HCT116 (cell line): Measurements from ENCODE around the gene FSD2. TPM values are rescaled to one million over a fixed set of nuclear protein-coding genes. Genes with fewer than 3 reads are reported as not detected.

Experiments
- ATAC-seq: fragments of 200-7000 bp; cut with Tn5 transposase; 2 replicates; pipeline ENCODE4 v1.9.1; 2020; ENCODE audit warnings: mild to moderate bottlenecking, moderate library complexity
- BruUV-seq: library from RNA; stranded (reverse); fragments of 400-500 nt; replicated peaks from 2 replicates; lab custom pipeline; 2021; lab: Mats Ljungman, UMichigan
- CTCF ChIA-PET: fragments of 300-600 bp; sonication (Branson Sonifier 250); formaldehyde crosslinking; loops from one replicate; lab custom pipeline; 2021; ENCODE audit warnings: antibody characterized with exemption; lab: Charles Lee
- POLR2A ChIA-PET: fragments of 300-600, 350-600 bp; sonication (Branson Sonifier 250); formaldehyde crosslinking; loops from one replicate; lab custom pipeline; 2021; ENCODE audit warnings: antibody characterized with exemption; lab: Charles Lee
- RAD21 ChIA-PET, 2 experiments: fragments of 300-600 bp; sonication (Branson Sonifier 250); formaldehyde crosslinking; loops; one replicate each; lab custom pipeline; 2023; ENCODE audit warnings: low total read pairs in 2 of 2; ENCODE audit not compliant: uncharacterized antibody in 2 of 2, unreplicated experiment in 2 of 2, low non-redundant PET in 1 of 2; lab: Charles Lee
- DNase-seq: peaks from one replicate; pipeline ENCODE4 v3.0.0-alpha.2; 2010; ENCODE audit warnings: low read depth, low spot score
- H2AFZ ChIP-seq: fragments of 200-600 bp; shearing (Covaris generic), sonication (generic); 2 replicates; pipeline ENCODE4 v1.6.1; 2017; ENCODE audit warnings: low read depth, mixed run types, mixed read lengths, antibody characterized with exemption, low read length; ENCODE audit not compliant: poor library complexity, severe bottlenecking
- H3K27ac ChIP-seq: 2 replicates; pipeline ENCODE4 v1.5.1; 2012; ENCODE audit warnings: low read depth, low read length
- H3K27me3 ChIP-seq: fragments of 200-600 bp; sonication (generic); 2 replicates; pipeline ENCODE4 v1.6.1; 2016; ENCODE audit warnings: mixed run types, low read length, mixed read lengths; ENCODE audit not compliant: insufficient read depth
- H3K36me3 ChIP-seq, 2 experiments: fragments of 200-500 bp in 1 of 2; fragments of 200-600 bp in 1 of 2; sonication (Bioruptor generic) in 1 of 2; sonication (generic) in 1 of 2; 2 replicates each; pipeline versions ENCODE4 v1.5.1 to v1.6.1; 2014 to 2016; ENCODE audit warnings: low read length in 2 of 2, inconsistent platforms in 1 of 2, mixed read lengths in 1 of 2, mixed run types in 1 of 2; ENCODE audit not compliant: insufficient read depth in 2 of 2, control insufficient read depth in 1 of 2
- H3K4me1 ChIP-seq, 2 experiments: fragments of 200-600 bp in 1 of 2; sonication (generic) in 1 of 2; 2 replicates each; pipeline versions ENCODE4 v1.5.1 to v1.6.1; 2012 to 2017; ENCODE audit warnings: low read length in 2 of 2, inconsistent platforms in 1 of 2, mild to moderate bottlenecking in 1 of 2, mixed read lengths in 1 of 2, mixed run types in 1 of 2, moderate library complexity in 1 of 2; ENCODE audit not compliant: insufficient read depth in 2 of 2, control insufficient read depth in 1 of 2
- H3K4me2 ChIP-seq: fragments of 200-600 bp; sonication (generic); 2 replicates; pipeline ENCODE4 v1.6.1; 2017; ENCODE audit warnings: mixed run types, low read length, mixed read lengths
- H3K4me3 ChIP-seq, 2 experiments: fragments of 200-600 bp in 1 of 2; sonication (generic) in 1 of 2; replicated peaks in 1 of 2; 2 replicates each; pipeline ENCODE4 v1.5.1; 2011 to 2016; ENCODE audit warnings: low read length in 2 of 2, control low read depth in 1 of 2, low read depth in 1 of 2, mild to moderate bottlenecking in 1 of 2, mixed read lengths in 1 of 2, mixed run types in 1 of 2
- H3K79me2 ChIP-seq: fragments of 200-600 bp; sonication (generic); 2 replicates; pipeline ENCODE4 v1.6.1; 2017; ENCODE audit warnings: mild to moderate bottlenecking, mixed run types, low read length, moderate library complexity, mixed read lengths; ENCODE audit not compliant: insufficient read depth
- H3K9ac ChIP-seq: fragments of 200-600 bp; sonication (generic); 2 replicates; pipeline ENCODE4 v1.6.1; 2016; ENCODE audit warnings: low read length, mixed read lengths
- H3K9me2 ChIP-seq: fragments of 200-600 bp; sonication (generic), shearing (Covaris generic); 2 replicates; pipeline ENCODE4 v1.6.1; 2017; ENCODE audit warnings: mixed run types, mild to moderate bottlenecking, moderate library complexity; ENCODE audit not compliant: insufficient read depth
- H3K9me3 ChIP-seq, 2 experiments: fragments of 200-500 bp in 1 of 2; fragments of 200-600 bp in 1 of 2; sonication (Bioruptor generic) in 1 of 2; sonication (generic) in 1 of 2; 2 replicates each; pipeline ENCODE4 v1.6.1; 2014 to 2017; ENCODE audit warnings: low read length in 2 of 2, mixed read lengths in 2 of 2, inconsistent platforms in 1 of 2, low read depth in 1 of 2, mild to moderate bottlenecking in 1 of 2, mixed run types in 1 of 2, moderate library complexity in 1 of 2; ENCODE audit not compliant: control insufficient read depth in 1 of 2, insufficient read depth in 1 of 2
- H4K20me1 ChIP-seq: fragments of 200-600 bp; sonication (generic), shearing (Covaris generic); 2 replicates; pipeline ENCODE4 v1.6.1; 2017; ENCODE audit warnings: mixed run types, mild to moderate bottlenecking, moderate library complexity; ENCODE audit not compliant: insufficient read depth
- CBX3 ChIP-seq: IDR thresholded peaks from 2 replicates; pipeline ENCODE4 v1.6.1; 2012; ENCODE audit warnings: low read depth
- CEBPB ChIP-seq: IDR thresholded peaks from 2 replicates; pipeline ENCODE4 v1.6.1; 2012; ENCODE audit warnings: low read depth
- EGR1 ChIP-seq: IDR thresholded peaks from 2 replicates; pipeline ENCODE4 v1.6.1; 2012; ENCODE audit warnings: low read depth
- ELF1 ChIP-seq: IDR thresholded peaks from 2 replicates; pipeline ENCODE4 v1.6.1; 2012; ENCODE audit warnings: low read depth, borderline replicate concordance
- EZH2phosphoT487 ChIP-seq: fragments of 200-600 bp; IDR thresholded peaks from 2 replicates; pipeline ENCODE4 v1.6.1; 2018; ENCODE audit warnings: antibody characterized with exemption, borderline replicate concordance
- POLR2AphosphoS5 ChIP-seq: IDR thresholded peaks from 2 replicates; pipeline ENCODE4 v1.6.1; 2011; ENCODE audit warnings: mild to moderate bottlenecking, low read depth, low read length, moderate library complexity
- ZNF274 ChIP-seq: fragments of 200-500 bp; sonication (Bioruptor generic); IDR thresholded peaks from 2 replicates; pipeline ENCODE4 v1.6.1; 2014; ENCODE audit warnings: mild to moderate bottlenecking, low read depth, low read length, inconsistent platforms
- intact Hi-C: fragments of 100-400 bp; cut with micrococcal nuclease; formaldehyde crosslinking; loops from 2 replicates; pipeline ENCODE4 v1.10.0; 2022
- total RNA-seq: library from RNA; stranded (reverse); gene quantifications from one replicate; pipeline ENCODE4 v1.2.1, GENCODE V29; 2021; ENCODE audit not compliant: unreplicated experiment
- TF ChIP-seq, protein P1 (sequence below): IDR thresholded peaks from 2 replicates; pipeline ENCODE4 v1.6.1; 2012; ENCODE audit warnings: low read depth

The FSD2 gene
- total RNA-seq, 1 experiment from 2014 or later = not detected

DNA sequence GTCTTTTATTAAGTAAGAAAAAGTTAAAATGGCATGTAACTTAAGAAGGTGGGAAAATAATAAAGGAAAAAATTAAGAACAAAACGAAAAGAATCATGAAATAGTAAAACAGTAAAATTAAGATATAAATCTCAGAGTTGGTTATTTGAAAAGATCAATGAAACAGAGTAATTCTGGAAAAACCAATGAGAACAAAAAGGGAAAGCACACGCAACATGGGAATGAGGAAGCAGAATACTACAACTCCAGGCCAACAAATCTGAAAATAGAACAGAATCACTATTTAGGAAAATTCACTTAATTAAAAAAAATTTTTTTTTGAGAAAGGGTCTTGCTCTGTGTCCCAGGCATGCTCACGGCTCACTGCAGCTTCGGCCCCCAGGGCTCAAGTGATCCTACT lies 34.3 kb upstream of the FSD2 start:
- ChIA-PET RAD21 (no interaction called here), POLR2A (no interaction called here), CTCF (interaction anchor here (1.5 kb wide), 1 partner anchor 10 kb away, joined by 6 read pairs; no protein-coding TSS in a partner anchor)
- Histone ChIP-seq H3K4me1 (no peaks in the 10 kb centered on the region), H3K36me3 (no peaks in the 10 kb centered on the region; a peak in 2 of 4 replicates), H3K4me3 (no peak overlapping the region), H2AFZ (no peak overlapping the region), H3K9ac (no peak overlapping the region), H3K27ac (no peak overlapping the region), H3K4me2 (no peak overlapping the region), H3K27me3 (no peaks in the 10 kb centered on the region), H4K20me1 (no peaks in the 10 kb centered on the region), H3K9me3 (no peaks in the 10 kb centered on the region), H3K79me2 (no peaks in the 10 kb centered on the region), H3K9me2 (no peaks in the 10 kb centered on the region)
- DNase-seq (no peak), ATAC-seq (no peak)
- TF ChIP-seq, protein P1, sequence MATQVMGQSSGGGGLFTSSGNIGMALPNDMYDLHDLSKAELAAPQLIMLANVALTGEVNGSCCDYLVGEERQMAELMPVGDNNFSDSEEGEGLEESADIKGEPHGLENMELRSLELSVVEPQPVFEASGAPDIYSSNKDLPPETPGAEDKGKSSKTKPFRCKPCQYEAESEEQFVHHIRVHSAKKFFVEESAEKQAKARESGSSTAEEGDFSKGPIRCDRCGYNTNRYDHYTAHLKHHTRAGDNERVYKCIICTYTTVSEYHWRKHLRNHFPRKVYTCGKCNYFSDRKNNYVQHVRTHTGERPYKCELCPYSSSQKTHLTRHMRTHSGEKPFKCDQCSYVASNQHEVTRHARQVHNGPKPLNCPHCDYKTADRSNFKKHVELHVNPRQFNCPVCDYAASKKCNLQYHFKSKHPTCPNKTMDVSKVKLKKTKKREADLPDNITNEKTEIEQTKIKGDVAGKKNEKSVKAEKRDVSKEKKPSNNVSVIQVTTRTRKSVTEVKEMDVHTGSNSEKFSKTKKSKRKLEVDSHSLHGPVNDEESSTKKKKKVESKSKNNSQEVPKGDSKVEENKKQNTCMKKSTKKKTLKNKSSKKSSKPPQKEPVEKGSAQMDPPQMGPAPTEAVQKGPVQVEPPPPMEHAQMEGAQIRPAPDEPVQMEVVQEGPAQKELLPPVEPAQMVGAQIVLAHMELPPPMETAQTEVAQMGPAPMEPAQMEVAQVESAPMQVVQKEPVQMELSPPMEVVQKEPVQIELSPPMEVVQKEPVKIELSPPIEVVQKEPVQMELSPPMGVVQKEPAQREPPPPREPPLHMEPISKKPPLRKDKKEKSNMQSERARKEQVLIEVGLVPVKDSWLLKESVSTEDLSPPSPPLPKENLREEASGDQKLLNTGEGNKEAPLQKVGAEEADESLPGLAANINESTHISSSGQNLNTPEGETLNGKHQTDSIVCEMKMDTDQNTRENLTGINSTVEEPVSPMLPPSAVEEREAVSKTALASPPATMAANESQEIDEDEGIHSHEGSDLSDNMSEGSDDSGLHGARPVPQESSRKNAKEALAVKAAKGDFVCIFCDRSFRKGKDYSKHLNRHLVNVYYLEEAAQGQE = no peak
- no peak for TF ChIP-seq CBX3
- TF ChIP-seq EGR1 = no peak
- TF ChIP-seq POLR2AphosphoS5 = no peak
- TF ChIP-seq CEBPB = no peak
- TF ChIP-seq EZH2phosphoT487 = no peak
- no peak for TF ChIP-seq ELF1
- TF ChIP-seq ZNF274 = no peak
- BruUV-seq = no TSS peak
- intact Hi-C loops = no loop called here
